NCI-H1417 treated with DMSO at 0.1 percent for 48 hours (cell line): Measurements from ENCODE around the gene ACVR2B.

Source experiments
- DNase-seq: peaks from one replicate; lab custom pipeline; 2025; lab: John Stamatoyannopoulos, UW

Gene ACVR2B

GRCh38 chr3:38458796-38459498, 5.3 kb downstream of the ACVR2B start:
- DNase-seq = no peak

DNA sequence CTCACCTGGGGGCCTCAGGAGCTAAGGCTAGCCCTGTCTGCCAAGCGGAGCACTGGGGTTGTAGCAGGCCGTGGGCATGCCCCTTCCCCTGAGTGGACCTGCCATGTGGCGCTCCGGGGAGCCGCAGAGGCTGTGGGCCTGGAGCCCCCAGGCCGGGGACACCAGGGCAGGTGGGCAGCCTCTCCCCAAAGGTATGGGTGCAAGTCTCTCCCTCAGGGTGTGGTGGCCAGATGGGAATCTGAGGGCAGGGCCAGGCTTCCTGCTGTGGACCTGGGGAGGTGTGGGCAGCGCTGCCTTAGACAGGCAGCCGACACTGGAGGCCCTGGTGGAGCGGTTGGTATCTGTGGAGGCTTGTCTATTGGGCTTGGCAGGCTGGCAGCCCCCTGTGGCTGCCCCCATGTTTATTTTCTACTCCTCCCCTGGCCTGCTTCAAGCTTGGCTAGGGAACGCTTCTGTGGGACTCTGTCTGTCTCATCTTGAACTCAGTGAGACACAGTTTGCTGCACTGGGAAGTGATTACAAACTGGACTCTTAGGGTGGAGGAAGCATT, 5.9 kb downstream of the ACVR2B start:
- DNase-seq = no peak

GRCh38 chr3:38460377-38461270, 6.9 kb downstream of the ACVR2B start:
- no peak for DNase-seq

- DNase-seq = no peak
These were observed 12.0 kb downstream of the ACVR2B start for GRCh38 chr3:38465588-38466154.

DNA sequence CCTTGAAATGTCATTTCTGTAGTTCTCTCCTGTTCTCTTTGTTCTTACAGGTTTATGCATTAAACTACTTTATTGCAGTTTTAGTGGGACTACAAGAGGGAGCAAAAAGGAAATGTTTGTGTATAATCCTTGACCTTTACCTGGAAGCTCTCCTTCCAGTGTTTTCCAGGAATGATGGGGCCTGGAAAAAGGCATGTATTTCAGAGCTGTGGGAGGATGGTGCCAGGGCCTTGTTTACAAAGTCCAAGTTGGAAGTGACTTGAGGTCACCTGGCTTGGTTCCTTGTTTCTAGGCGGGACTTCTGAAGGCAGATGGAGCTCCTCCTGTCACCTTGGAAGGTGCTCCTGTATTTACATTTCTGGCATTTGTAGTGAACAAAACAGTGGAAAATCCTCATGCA, 15.1 kb downstream of the ACVR2B start:
- DNase-seq = no peak

GRCh38 chr3:38469852-38470251, 16.2 kb downstream of the ACVR2B start:
- no peak for DNase-seq

GRCh38 chr3:38471260-38471857, 17.7 kb downstream of the ACVR2B start:
- no peak for DNase-seq

- no peak for DNase-seq
These were observed 18.7 kb downstream of the ACVR2B start for GRCh38 chr3:38472342-38472741.

GRCh38 chr3:38473229-38473628, 19.5 kb downstream of the ACVR2B start:
- DNase-seq = no peak

DNA sequence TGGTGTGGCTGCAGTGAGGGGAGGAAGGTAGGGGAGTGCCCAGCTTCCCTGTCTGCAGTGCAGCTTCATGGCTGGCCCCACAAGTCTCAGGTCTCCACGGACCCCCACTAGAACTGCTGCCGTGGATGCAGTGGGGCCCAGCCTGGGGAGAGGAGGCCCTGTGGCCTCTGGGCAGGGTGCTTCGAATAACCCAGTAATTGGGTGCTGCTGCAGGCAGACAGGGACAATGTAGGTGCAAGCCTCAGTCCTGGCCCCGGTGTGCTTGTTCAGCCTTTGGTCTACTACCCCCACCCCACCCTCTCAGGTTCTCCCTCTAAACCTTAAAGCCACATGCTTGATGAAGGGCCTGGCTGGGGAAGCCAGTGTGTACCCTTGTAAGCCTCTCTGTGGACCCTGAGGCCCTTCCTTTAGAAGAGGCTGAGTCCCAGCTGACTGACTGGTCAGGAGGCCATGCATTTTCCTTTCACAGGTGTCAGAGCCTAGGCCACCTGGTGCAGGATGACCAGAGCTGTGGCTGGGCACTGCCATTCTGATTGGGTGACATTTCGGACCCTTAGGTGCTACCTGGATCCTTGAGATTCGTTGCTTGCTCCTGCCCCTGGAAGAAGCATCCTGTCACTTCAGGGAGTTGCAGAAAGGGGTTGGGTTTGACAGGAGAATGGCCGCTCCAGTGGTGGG, 21.4 kb downstream of the ACVR2B start:
- DNase-seq = no peak

DNA sequence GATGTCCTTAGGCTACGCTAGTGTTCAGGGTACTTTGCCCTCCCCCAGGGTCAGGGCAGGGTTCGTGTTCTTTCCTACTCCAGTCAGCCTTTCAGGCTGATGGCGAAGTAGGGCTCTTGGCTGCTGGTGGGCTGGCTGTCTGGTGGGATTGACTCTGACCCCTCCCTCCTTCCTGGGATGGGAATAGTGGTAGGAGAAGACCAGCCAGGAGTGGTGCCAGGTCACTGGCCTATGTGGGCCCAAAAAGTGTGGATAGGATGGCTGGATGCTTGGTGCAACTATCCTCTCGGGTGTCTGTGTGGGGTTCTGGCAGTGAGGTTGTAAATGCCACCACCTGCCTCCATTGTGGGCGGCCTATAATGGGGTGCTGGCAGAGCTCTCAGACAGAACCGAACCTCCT, 22.0 kb downstream of the ACVR2B start:
- no peak for DNase-seq

- no peak for DNase-seq
These were observed 22.6 kb downstream of the ACVR2B start for GRCh38 chr3:38476157-38476756.

GRCh38 chr3:38477057-38477820, 23.5 kb downstream of the ACVR2B start:
- DNase-seq = no peak

GRCh38 chr3:38477839-38478450, 24.3 kb downstream of the ACVR2B start:
- DNase-seq = no peak

DNA sequence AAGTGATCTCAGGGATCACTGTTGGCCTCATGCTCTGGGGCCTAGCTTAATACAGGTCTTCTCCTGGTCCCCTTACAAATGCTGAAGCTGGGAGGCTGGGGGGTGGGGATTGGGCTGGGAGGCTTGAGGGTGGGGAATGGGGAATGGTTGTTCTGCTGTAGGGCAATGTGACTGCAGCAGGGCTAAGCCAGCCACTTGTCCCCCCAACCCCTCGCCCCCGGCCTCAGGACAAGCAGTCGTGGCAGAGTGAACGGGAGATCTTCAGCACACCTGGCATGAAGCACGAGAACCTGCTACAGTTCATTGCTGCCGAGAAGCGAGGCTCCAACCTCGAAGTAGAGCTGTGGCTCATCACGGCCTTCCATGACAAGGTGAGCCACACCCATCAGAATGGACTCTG, 25.2 kb downstream of the ACVR2B start:
- no peak for DNase-seq

DNA sequence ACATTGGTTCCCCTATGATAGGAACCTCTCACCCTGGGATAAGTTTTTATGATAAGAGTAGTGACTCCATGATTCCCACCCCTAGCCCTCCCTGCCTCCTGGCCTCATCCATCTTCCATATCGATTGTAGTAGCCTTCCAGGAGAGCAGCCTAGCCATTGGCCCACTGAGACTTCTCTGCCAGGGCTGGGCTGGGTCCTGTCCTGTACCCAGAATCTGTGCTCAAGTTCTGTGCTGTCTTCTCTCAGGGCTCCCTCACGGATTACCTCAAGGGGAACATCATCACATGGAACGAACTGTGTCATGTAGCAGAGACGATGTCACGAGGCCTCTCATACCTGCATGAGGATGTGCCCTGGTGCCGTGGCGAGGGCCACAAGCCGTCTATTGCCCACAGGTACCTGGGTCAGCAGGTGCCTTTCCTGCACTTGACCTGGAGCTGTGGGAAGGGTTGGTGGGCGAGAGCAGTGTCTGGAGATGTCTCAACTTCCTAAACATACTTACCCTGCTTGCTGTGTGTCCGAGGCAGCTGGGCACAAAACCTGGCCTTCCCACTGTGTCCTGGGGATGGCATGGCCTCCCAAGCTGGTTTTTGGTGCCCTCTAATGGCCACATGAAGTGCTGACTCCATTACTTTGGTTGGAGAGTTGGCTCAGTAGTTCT, 25.9 kb downstream of the ACVR2B start:
- no peak for DNase-seq

DNA sequence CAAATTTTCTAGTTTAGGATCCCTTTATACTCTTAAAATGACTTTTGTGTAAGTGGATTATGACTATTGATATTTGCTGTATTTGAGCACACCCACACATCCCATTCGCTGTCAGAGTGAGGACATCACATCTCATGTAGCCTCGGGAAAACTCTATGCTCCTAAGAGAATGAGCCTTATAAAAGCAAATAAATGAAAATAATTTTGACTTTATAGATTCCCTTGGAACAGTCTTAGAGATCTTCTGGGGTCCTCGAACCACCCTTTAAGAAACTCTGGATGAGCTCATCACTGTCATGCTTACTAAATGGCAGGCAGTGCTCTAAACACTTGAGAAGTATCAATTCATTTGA, 26.4 kb downstream of the ACVR2B start:
- DNase-seq = no peak

DNA sequence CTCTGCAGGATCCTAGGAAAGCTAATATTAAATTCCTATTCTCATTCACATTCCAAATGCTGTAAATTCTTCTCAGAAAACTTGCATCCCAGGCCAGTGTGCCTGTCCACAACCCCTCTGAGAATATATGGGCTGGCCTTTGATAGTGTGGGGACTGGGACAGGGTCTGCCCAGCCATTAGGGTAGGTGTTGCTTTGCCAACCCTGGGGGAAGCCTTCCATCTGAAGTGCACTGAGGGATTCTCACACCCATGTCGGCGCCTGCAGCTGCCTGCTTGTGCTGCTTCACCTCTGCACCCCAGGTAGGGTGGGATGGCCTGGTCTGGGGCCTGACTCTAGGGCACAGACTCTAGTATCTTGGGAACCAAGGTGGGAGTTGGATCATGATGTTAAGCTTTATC, 27.2 kb downstream of the ACVR2B start:
- no peak for DNase-seq

- DNase-seq = no peak
These were observed 29.3 kb downstream of the ACVR2B start for GRCh38 chr3:38482951-38483350.

DNA sequence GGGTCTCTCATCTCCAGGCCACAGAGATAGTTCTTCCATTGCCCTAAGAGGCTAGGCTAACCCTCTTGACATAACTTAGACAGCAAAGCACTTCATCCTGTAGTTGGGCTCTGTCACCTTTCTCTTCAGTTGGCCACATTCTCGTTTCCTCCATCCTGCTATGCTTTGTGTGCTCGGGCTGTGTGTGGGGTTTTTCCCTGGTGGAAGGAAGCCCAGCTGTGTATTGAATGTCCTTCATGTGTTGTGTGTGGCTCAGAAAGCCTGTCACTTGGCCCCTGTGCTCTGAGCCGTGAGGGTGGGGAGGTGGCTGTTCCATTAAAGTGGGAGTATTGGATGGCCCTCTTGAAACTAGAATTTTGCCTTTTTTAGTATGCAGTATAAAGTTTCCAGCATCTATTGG, 33.6 kb downstream of the ACVR2B start:
- no peak for DNase-seq
